H9 (cell line): Measurements from ENCODE around the gene SRGAP3. TPM values are rescaled to one million over a fixed set of nuclear protein-coding genes. Genes with fewer than 3 reads are reported as not detected.

Experiments used
- DNase-seq: peaks from one replicate; pipeline ENCODE4 v3.0.0-alpha.2; 2017
- H2AFZ ChIP-seq: one replicate; pipeline ENCODE4 v1.6.1; 2013; ENCODE audit warnings: mild to moderate bottlenecking, low read length, control low read depth, moderate library complexity
- H2AK5ac ChIP-seq: 2 replicates; pipeline ENCODE4 v1.6.1; 2013; ENCODE audit warnings: low read length, control low read depth, mixed read lengths; ENCODE audit not compliant: insufficient read length
- H2BK120ac ChIP-seq: one replicate; pipeline ENCODE4 v1.6.1; 2013; ENCODE audit warnings: low read depth, mild to moderate bottlenecking, low read length, control low read depth, inconsistent platforms; ENCODE audit not compliant: poor library complexity, severe bottlenecking
- H2BK12ac ChIP-seq: 2 replicates; pipeline ENCODE4 v1.6.1; 2013; ENCODE audit warnings: low read length, control low read depth, mixed read lengths, low read depth; ENCODE audit not compliant: insufficient read length
- H2BK15ac ChIP-seq: 2 replicates; pipeline ENCODE4 v1.6.1; 2013; ENCODE audit warnings: low read depth, low read length, control low read depth
- H2BK20ac ChIP-seq: one replicate; pipeline ENCODE4 v1.6.1; 2013; ENCODE audit warnings: low read depth, mild to moderate bottlenecking, low read length, control low read depth, inconsistent platforms; ENCODE audit not compliant: poor library complexity, severe bottlenecking
- H2BK5ac ChIP-seq: 2 replicates; pipeline ENCODE4 v1.6.1; 2013; ENCODE audit warnings: low read length, control low read depth, mixed read lengths; ENCODE audit not compliant: insufficient read length
- H3K14ac ChIP-seq: 2 replicates; pipeline ENCODE4 v1.6.1; 2013; ENCODE audit warnings: low read length, control low read depth; ENCODE audit not compliant: insufficient read depth
- H3K18ac ChIP-seq: 2 replicates; pipeline ENCODE4 v1.6.1; 2013; ENCODE audit warnings: low read depth, mild to moderate bottlenecking, mixed read lengths, low read length, control low read depth; ENCODE audit not compliant: insufficient read length
- H3K23ac ChIP-seq: 2 replicates; pipeline ENCODE4 v1.6.1; 2013; ENCODE audit warnings: low read length, control low read depth, mixed read lengths, low read depth; ENCODE audit not compliant: insufficient read length
- H3K23me2 ChIP-seq: 2 replicates; pipeline ENCODE4 v1.6.1; 2013; ENCODE audit warnings: low read depth, mild to moderate bottlenecking, mixed read lengths, low read length, control low read depth; ENCODE audit not compliant: insufficient read length, poor library complexity, severe bottlenecking
- H3K27ac ChIP-seq: 2 replicates; pipeline ENCODE4 v1.5.1; 2013; ENCODE audit warnings: low read length, control low read depth, mixed read lengths, low read depth; ENCODE audit not compliant: insufficient read length
- H3K27me3 ChIP-seq: 2 replicates; pipeline ENCODE4 v1.6.1; 2013; ENCODE audit warnings: low read length, control low read depth, inconsistent platforms; ENCODE audit not compliant: insufficient read depth
- H3K4ac ChIP-seq: 2 replicates; pipeline ENCODE4 v1.6.1; 2013; ENCODE audit warnings: low read depth, mild to moderate bottlenecking, control low read depth, inconsistent platforms, low read length, moderate library complexity
- H3K4me1 ChIP-seq: 2 replicates; pipeline ENCODE4 v1.6.1; 2013; ENCODE audit warnings: low read length, control low read depth, inconsistent platforms; ENCODE audit not compliant: insufficient read depth
- H3K4me2 ChIP-seq: 2 replicates; pipeline ENCODE4 v1.6.1; 2013; ENCODE audit warnings: low read length, control low read depth, mixed read lengths; ENCODE audit not compliant: insufficient read length, insufficient read depth
- H3K56ac ChIP-seq: 2 replicates; pipeline ENCODE4 v1.6.1; 2013; ENCODE audit warnings: low read depth, mild to moderate bottlenecking, mixed read lengths, low read length, control low read depth; ENCODE audit not compliant: insufficient read length
- H3K79me1 ChIP-seq: 2 replicates; pipeline ENCODE4 v1.6.1; 2013; ENCODE audit warnings: low read depth, mild to moderate bottlenecking, moderate library complexity, low read length, control low read depth, inconsistent platforms; ENCODE audit not compliant: insufficient read depth, poor library complexity, severe bottlenecking
- H3K79me2 ChIP-seq: 2 replicates; pipeline ENCODE4 v1.6.1; 2013; ENCODE audit warnings: low read length, control low read depth, inconsistent platforms; ENCODE audit not compliant: insufficient read depth
- H3K9ac ChIP-seq: 2 replicates; pipeline ENCODE4 v1.6.1; 2013; ENCODE audit warnings: low read length, control low read depth, mixed read lengths; ENCODE audit not compliant: insufficient read length; ENCODE audit errors: extremely low read depth
- H3K9me3 ChIP-seq: one replicate; pipeline ENCODE4 v1.6.1; 2013; ENCODE audit warnings: low read depth, low read length, inconsistent platforms; ENCODE audit not compliant: control insufficient read depth
- H3T11ph ChIP-seq: one replicate; pipeline ENCODE4 v1.6.1; 2013; ENCODE audit warnings: mild to moderate bottlenecking, low read length, control low read depth, inconsistent platforms
- H4K20me1 ChIP-seq: one replicate; pipeline ENCODE4 v1.6.1; 2013; ENCODE audit not compliant: control insufficient read depth, insufficient read length, insufficient read depth
- H4K5ac ChIP-seq: 2 replicates; pipeline ENCODE4 v1.6.1; 2013; ENCODE audit warnings: low read depth, mild to moderate bottlenecking, mixed read lengths, low read length, control low read depth; ENCODE audit not compliant: insufficient read length
- H4K8ac ChIP-seq: replicated peaks from 2 replicates; pipeline ENCODE4 v1.6.1; 2013; ENCODE audit warnings: low read length, control low read depth, mixed read lengths, low read depth; ENCODE audit not compliant: insufficient read length
- H4K91ac ChIP-seq: 2 replicates; pipeline ENCODE4 v1.6.1; 2013; ENCODE audit warnings: low read depth, mild to moderate bottlenecking, moderate library complexity, mixed read lengths, low read length, control low read depth; ENCODE audit not compliant: insufficient read length
- H3K27ac Mint-ChIP-seq, 3 experiments: 2 replicates in 2 of 3; 3 replicates in 1 of 3; pipeline ENCODE4 v1.8.0; 2020 to 2021; ENCODE audit warnings: mixed read lengths in 3 of 3, mild to moderate bottlenecking in 1 of 3, moderate library complexity in 1 of 3
- H3K27me3 Mint-ChIP-seq: 2 replicates; pipeline ENCODE4 v1.8.0; 2021; ENCODE audit warnings: low read depth, mild to moderate bottlenecking, moderate library complexity, mixed read lengths
- H3K36me3 Mint-ChIP-seq, 3 experiments: 2 replicates in 2 of 3; 3 replicates in 1 of 3; pipeline ENCODE4 v1.8.0; 2020 to 2021; ENCODE audit warnings: low read depth in 3 of 3, mixed read lengths in 3 of 3; ENCODE audit not compliant: insufficient read depth in 1 of 3
- H3K4me1 Mint-ChIP-seq, 2 experiments: 2 replicates each; pipeline ENCODE4 v1.8.0; 2020; ENCODE audit warnings: mixed read lengths in 2 of 2
- H3K4me3 Mint-ChIP-seq, 2 experiments: 2 replicates in 1 of 2; 3 replicates in 1 of 2; pipeline ENCODE4 v1.8.0; 2020 to 2021; ENCODE audit warnings: mild to moderate bottlenecking in 2 of 2, mixed read lengths in 2 of 2, moderate library complexity in 1 of 2
- H3K9me3 Mint-ChIP-seq, 2 experiments: 2 replicates in 1 of 2; 3 replicates in 1 of 2; pipeline ENCODE4 v1.8.0; 2020; ENCODE audit warnings: mild to moderate bottlenecking in 2 of 2, mixed read lengths in 2 of 2, moderate library complexity in 1 of 2
- WGBS: extraction: QIAGEN DNeasy Blood & Tissue Kit; methylation state at CpG from one replicate; pipeline ENCODE4 v1.1.7; 2013; ENCODE audit warnings: missing lambda C conversion rate, low lambda C conversion rate, mixed read lengths; ENCODE audit not compliant: insufficient read length; ENCODE audit errors: extremely low coverage; 5-methylcytosine and 5-hydroxymethylcytosine counted together
- total RNA-seq: library from RNA; stranded (reverse); gene quantifications from 2 replicates; pipeline ENCODE4 v1.2.1, GENCODE V29; 2021
- TF ChIP-seq, protein P1 (sequence below): fragments of 200-600 bp; sonication (generic); conservative IDR thresholded peaks from 3 replicates; pipeline ENCODE4 v1.8.0; 2021; ENCODE audit warnings: antibody characterized with exemption, mild to moderate bottlenecking

Gene SRGAP3
- total RNA-seq, 1 experiment from 2014 or later = 3.4 TPM

GRCh38 chr3:9110316-9110715, 139.1 kb downstream of the SRGAP3 start:
- Histone ChIP-seq H3K23ac (no peak overlapping the region), H4K20me1 (no peaks in the 10 kb centered on the region), H4K91ac (no peak overlapping the region), H3K27me3 (no peaks in the 10 kb centered on the region), H3T11ph (no peak overlapping the region), H2BK120ac (no peak overlapping the region), H3K18ac (no peak overlapping the region), H3K23me2 (no peaks in the 10 kb centered on the region), H3K14ac (no peak overlapping the region; the same call in 1 of the 2 replicates), H4K5ac (no peak overlapping the region), H3K4me2 (no peak overlapping the region), H3K56ac (no peak overlapping the region), H2AFZ (no peak overlapping the region), H3K79me2 (no peaks in the 10 kb centered on the region), H3K4ac (no peak overlapping the region), H2BK15ac (no peak overlapping the region), H3K79me1 (no peaks in the 10 kb centered on the region), H3K9me3 (no peaks in the 10 kb centered on the region), H2BK20ac (no peak overlapping the region), H4K8ac (no peak overlapping the region), H2BK12ac (no peak overlapping the region), H3K27ac (no peak overlapping the region), H3K9ac (no peak overlapping the region), H2AK5ac (no peak overlapping the region), H2BK5ac (no peak overlapping the region), H3K4me1 (peaks cover 4% of the 10 kb centered on the region; the same call in 1 of the 2 replicates)
- Mint-ChIP-seq H3K9me3 (peaks cover 3 to 5% of the 10 kb centered on the region in 2 experiments; a peak in 2 of 5 replicates), H3K27ac (no peak overlapping the region), H3K4me1 (peaks cover 15 to 19% of the 10 kb centered on the region in 2 experiments), H3K36me3 (peaks cover 2 to 10% (median 3%) of the 10 kb centered on the region in 3 experiments; a peak in 4 of 7 replicates), H3K27me3 (peaks cover 6% of the 10 kb centered on the region; the same call in 1 of the 2 replicates), H3K4me3 (no peak overlapping the region)
- TF ChIP-seq, protein P1, sequence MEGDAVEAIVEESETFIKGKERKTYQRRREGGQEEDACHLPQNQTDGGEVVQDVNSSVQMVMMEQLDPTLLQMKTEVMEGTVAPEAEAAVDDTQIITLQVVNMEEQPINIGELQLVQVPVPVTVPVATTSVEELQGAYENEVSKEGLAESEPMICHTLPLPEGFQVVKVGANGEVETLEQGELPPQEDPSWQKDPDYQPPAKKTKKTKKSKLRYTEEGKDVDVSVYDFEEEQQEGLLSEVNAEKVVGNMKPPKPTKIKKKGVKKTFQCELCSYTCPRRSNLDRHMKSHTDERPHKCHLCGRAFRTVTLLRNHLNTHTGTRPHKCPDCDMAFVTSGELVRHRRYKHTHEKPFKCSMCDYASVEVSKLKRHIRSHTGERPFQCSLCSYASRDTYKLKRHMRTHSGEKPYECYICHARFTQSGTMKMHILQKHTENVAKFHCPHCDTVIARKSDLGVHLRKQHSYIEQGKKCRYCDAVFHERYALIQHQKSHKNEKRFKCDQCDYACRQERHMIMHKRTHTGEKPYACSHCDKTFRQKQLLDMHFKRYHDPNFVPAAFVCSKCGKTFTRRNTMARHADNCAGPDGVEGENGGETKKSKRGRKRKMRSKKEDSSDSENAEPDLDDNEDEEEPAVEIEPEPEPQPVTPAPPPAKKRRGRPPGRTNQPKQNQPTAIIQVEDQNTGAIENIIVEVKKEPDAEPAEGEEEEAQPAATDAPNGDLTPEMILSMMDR = no peak
- no peak for DNase-seq
- no CpG with 5 or more reads among the region's 12 CpGs for WGBS
